KBM-7 (cell line): ENCODE results near the gene FRMD4A.
A peak's percentile ranks its signal among the peaks of the same experiment; 100 is the strongest.
"Not testable (repeated sequence)": the region's sequence is repeated elsewhere in the genome, so short reads cannot be mapped to it uniquely, and the experiment has no call there.

Source experiments
- DNase-seq: peaks from one replicate; pipeline ENCODE4 v3.0.0-alpha.2; 2015
- in situ Hi-C: fragments of 300-500 bp; cut with MboI; formaldehyde crosslinking; loops from 2 replicates; pipeline ENCODE4 v1.14.3; 2020; ENCODE audit warnings: low sequenced_read_pairs, low pct_unique_long_range_greater_than_20kb, mixed read lengths

Gene FRMD4A

GRCh38 chr10:14200698-14201544 lies 129.8 kb downstream of the FRMD4A start:
- in situ Hi-C loops, result no loop called here
- DNase-seq, result no peak

GRCh38 chr10:14199098-14199497 lies 131.6 kb downstream of the FRMD4A start:
- in situ Hi-C loops, result not testable (repeated sequence)

GRCh38 chr10:14198078-14198477 lies 132.6 kb downstream of the FRMD4A start:
- in situ Hi-C loops, result no loop called here
- no peak for DNase-seq

More at GRCh38 chr10:14199098-14199497, 131.6 kb downstream of the FRMD4A start:
- not testable (repeated sequence) for DNase-seq

- in situ Hi-C loops, result no loop called here
- DNase-seq, result no peak
Observed at GRCh38 chr10:14196113-14196512, 134.6 kb downstream of the FRMD4A start.

- in situ Hi-C loops, result no loop called here
- DNase-seq, result no peak
Observed at GRCh38 chr10:14195433-14195832, 135.3 kb downstream of the FRMD4A start.

- DNase-seq, result no peak
- in situ Hi-C loops, result no loop called here
Observed at GRCh38 chr10:14192746-14193145, 138.0 kb downstream of the FRMD4A start.

- no peak for DNase-seq
- in situ Hi-C loops, result no loop called here
Observed at GRCh38 chr10:14191871-14192270, 138.9 kb downstream of the FRMD4A start.

GRCh38 chr10:14191407-14191806 lies 139.3 kb downstream of the FRMD4A start:
- in situ Hi-C loops, result no loop called here
- no peak for DNase-seq

- DNase-seq, result no peak
- in situ Hi-C loops, result no loop called here
Observed at GRCh38 chr10:14190702-14191101, 140.0 kb downstream of the FRMD4A start.

- in situ Hi-C loops, result no loop called here
- DNase-seq, result no peak
Observed at GRCh38 chr10:14186245-14186644, 144.5 kb downstream of the FRMD4A start.

GRCh38 chr10:14185316-14186045 lies 145.2 kb downstream of the FRMD4A start:
- peak; percentile 45 for DNase-seq
- in situ Hi-C loops, result no loop called here

- peak; percentile 41 for DNase-seq
- in situ Hi-C loops, result no loop called here
Observed at GRCh38 chr10:14184841-14185315, 145.8 kb downstream of the FRMD4A start.

GRCh38 chr10:14182781-14183180 lies 147.9 kb downstream of the FRMD4A start:
- in situ Hi-C loops, result no loop called here
- DNase-seq, result no peak

- DNase-seq, result no peak
- in situ Hi-C loops, result no loop called here
Observed at GRCh38 chr10:14181567-14181936, 149.2 kb downstream of the FRMD4A start.

- in situ Hi-C loops, result no loop called here
Observed at GRCh38 chr10:14180911-14181566, 149.7 kb downstream of the FRMD4A start.

GRCh38 chr10:14179251-14179650 lies 151.5 kb downstream of the FRMD4A start:
- in situ Hi-C loops, result no loop called here
- DNase-seq, result no peak

More at GRCh38 chr10:14180911-14181566, 149.7 kb downstream of the FRMD4A start:
- no peak for DNase-seq

GRCh38 chr10:14173706-14174594 lies 156.8 kb downstream of the FRMD4A start:
- DNase-seq, result no peak
- in situ Hi-C loops, result no loop called here

- in situ Hi-C loops, result no loop called here
- DNase-seq, result no peak
Observed at GRCh38 chr10:14173391-14173705, 157.4 kb downstream of the FRMD4A start.

- in situ Hi-C loops, result no loop called here
- no peak for DNase-seq
Observed at GRCh38 chr10:14172336-14172950, 158.3 kb downstream of the FRMD4A start.
